ENCODE measurements around the gene PDGFA.

PDGFA gene

GRCh38 chr7:543501-544337 is 24.1 kb upstream of the PDGFA start:
- TF ChIP-seq REST (IDR thresholded peaks at IDR 0.05; ENCODE audit: low read depth), result no peak
- TF ChIP-seq, protein P1, sequence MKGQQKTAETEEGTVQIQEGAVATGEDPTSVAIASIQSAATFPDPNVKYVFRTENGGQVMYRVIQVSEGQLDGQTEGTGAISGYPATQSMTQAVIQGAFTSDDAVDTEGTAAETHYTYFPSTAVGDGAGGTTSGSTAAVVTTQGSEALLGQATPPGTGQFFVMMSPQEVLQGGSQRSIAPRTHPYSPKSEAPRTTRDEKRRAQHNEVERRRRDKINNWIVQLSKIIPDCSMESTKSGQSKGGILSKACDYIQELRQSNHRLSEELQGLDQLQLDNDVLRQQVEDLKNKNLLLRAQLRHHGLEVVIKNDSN (IDR thresholded peaks at IDR 0.05), result no peak
- TF ChIP-seq CEBPB (IDR thresholded peaks at IDR 0.05), result no peak
- no peak for TF ChIP-seq TCF12 (IDR thresholded peaks at IDR 0.05; ENCODE audit: low read depth)
- TF ChIP-seq EGR1 (IDR thresholded peaks at IDR 0.05), result no peak
- no peak for TF ChIP-seq TEAD4 (IDR thresholded peaks at IDR 0.05)
- no peak for TF ChIP-seq EP300 (IDR thresholded peaks at IDR 0.05; ENCODE audit: borderline replicate concordance)
- no peak for TF ChIP-seq NFIC (IDR thresholded peaks at IDR 0.05)
- no peak for TF ChIP-seq RAD21 (IDR thresholded peaks at IDR 0.05; ENCODE audit: low read depth)
- TF ChIP-seq YY1 (IDR thresholded peaks at IDR 0.05; ENCODE audit: low read depth), result no peak
- TF ChIP-seq, protein P2, sequence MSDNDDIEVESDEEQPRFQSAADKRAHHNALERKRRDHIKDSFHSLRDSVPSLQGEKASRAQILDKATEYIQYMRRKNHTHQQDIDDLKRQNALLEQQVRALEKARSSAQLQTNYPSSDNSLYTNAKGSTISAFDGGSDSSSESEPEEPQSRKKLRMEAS (IDR thresholded peaks at IDR 0.05), result no peak
- no peak for TF ChIP-seq TAF1 (IDR thresholded peaks at IDR 0.05; ENCODE audit: low read depth)
- no peak for TF ChIP-seq CREB1 (IDR thresholded peaks at IDR 0.05; ENCODE audit: low read depth)
- TF ChIP-seq ZBTB7A (IDR thresholded peaks at IDR 0.05; ENCODE audit: low read depth), result no peak
- no peak for TF ChIP-seq FOXM1 (IDR thresholded peaks at IDR 0.05; ENCODE audit: borderline replicate concordance, low read depth)

DNA sequence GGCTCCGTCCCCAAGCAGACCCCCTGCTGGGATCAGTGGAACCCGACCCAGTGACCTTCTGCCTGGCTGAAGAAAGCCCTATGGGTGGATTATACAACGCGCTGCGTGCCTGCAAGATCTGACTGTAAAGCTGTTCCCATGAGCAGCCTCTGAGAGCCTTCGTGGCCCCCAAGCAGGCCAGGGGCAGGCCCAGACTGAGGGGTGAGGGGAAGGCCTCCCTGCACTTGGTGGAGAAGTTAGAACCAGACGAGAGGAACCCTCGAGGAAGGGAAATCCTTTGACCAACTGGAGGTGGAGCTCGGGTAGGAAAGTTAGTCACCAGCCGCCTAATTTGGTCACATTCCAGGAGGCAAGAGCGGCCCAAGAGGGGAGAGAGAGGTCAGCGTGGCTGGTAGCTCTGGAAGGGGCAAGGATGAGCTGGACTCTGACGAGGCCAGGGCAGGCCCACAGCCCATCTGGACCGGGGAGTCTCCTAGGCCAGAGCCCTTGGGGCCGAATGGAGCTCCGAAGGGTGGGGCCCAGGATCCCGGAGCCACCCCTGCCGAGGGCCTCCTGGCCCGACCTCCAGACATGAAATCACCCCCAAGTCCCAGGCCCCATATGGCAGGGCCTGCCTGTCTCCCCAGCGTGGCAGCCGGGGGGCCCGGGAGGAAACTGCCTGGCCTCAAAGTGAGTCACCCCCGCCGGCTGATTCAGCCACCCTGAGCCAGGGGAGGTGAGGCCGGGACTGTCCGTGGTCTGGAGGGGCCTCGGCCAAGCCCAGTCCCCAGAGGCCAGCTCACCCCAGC is 23.3 kb upstream of the PDGFA start:
- TF ChIP-seq TCF12 (IDR thresholded peaks at IDR 0.05; ENCODE audit: low read depth) (no peak), EGR1 (IDR thresholded peaks at IDR 0.05) (no peak), TEAD4 (IDR thresholded peaks at IDR 0.05) (peak; percentile 50), FOXM1 (IDR thresholded peaks at IDR 0.05; ENCODE audit: borderline replicate concordance, low read depth) (no peak), RAD21 (IDR thresholded peaks at IDR 0.05; ENCODE audit: low read depth) (no peak; the same call in 1 of the 2 replicates), NFIC (IDR thresholded peaks at IDR 0.05) (no peak; the same call in 1 of the 2 replicates)
- TF ChIP-seq, protein P2 (IDR thresholded peaks at IDR 0.05), result peak; percentile 20; the same call in 1 of the 2 replicates

- TF ChIP-seq NFIC (IDR thresholded peaks at IDR 0.05), result no peak
- TF ChIP-seq EGR1 (IDR thresholded peaks at IDR 0.05), result no peak
- no peak for TF ChIP-seq YY1 (IDR thresholded peaks at IDR 0.05; ENCODE audit: low read depth)
- TF ChIP-seq EP300 (IDR thresholded peaks at IDR 0.05; ENCODE audit: borderline replicate concordance), result no peak
- no peak for TF ChIP-seq FOXM1 (IDR thresholded peaks at IDR 0.05; ENCODE audit: borderline replicate concordance, low read depth)
- TF ChIP-seq, protein P2 (IDR thresholded peaks at IDR 0.05), result no peak
Observed at GRCh38 chr7:542131-542712, 22.6 kb upstream of the PDGFA start.

DNA sequence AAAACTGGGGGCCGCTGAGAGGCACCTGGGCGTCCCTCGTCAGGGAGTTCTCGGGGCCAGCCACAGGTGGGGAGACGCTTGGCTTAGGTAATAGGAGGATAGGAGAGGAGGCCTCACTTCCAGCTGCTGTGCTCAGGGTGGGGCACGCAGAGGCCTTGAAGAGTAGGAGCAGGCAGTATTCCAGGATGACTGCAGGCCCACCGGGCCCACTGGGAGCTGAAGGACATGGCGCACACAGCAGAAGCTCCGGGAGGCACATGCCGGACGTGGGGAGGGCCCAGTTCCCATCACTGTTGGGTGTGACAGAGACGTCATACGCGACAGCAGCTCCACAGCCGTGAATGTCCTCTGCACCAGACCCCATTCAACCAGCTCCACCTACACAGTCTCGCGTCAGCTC is 22.0 kb upstream of the PDGFA start:
- TF ChIP-seq, protein P2 (IDR thresholded peaks at IDR 0.05), result no peak
- TF ChIP-seq TCF12 (IDR thresholded peaks at IDR 0.05; ENCODE audit: low read depth), result no peak
- no peak for TF ChIP-seq EGR1 (IDR thresholded peaks at IDR 0.05)
- no peak for TF ChIP-seq YY1 (IDR thresholded peaks at IDR 0.05; ENCODE audit: low read depth)
- no peak for TF ChIP-seq FOXM1 (IDR thresholded peaks at IDR 0.05; ENCODE audit: borderline replicate concordance, low read depth)
- TF ChIP-seq, protein P1 (IDR thresholded peaks at IDR 0.05), result no peak
- TF ChIP-seq CREB1 (IDR thresholded peaks at IDR 0.05; ENCODE audit: low read depth), result no peak
- TF ChIP-seq RAD21 (IDR thresholded peaks at IDR 0.05; ENCODE audit: low read depth), result no peak
- TF ChIP-seq ZBTB7A (IDR thresholded peaks at IDR 0.05; ENCODE audit: low read depth), result no peak
- TF ChIP-seq TEAD4 (IDR thresholded peaks at IDR 0.05), result no peak
- TF ChIP-seq TAF1 (IDR thresholded peaks at IDR 0.05; ENCODE audit: low read depth), result no peak
- no peak for TF ChIP-seq EP300 (IDR thresholded peaks at IDR 0.05; ENCODE audit: borderline replicate concordance)
- TF ChIP-seq NFIC (IDR thresholded peaks at IDR 0.05), result no peak
- no peak for TF ChIP-seq REST (IDR thresholded peaks at IDR 0.05; ENCODE audit: low read depth)
- no peak for TF ChIP-seq CEBPB (IDR thresholded peaks at IDR 0.05)

Data from Ishikawa (cell line).